ENCODE measurements around the gene RNF135. TPM values are rescaled to one million over a fixed set of nuclear protein-coding genes. Genes with fewer than 3 reads are reported as not detected.

The RNF135 gene
- total and polyA plus RNA-seq, 4 donors = 11.1 to 42.1 (median 23.0) TPM

- no peaks in the 10 kb centered on the region for H3K9me3 ChIP-seq (ENCODE audit: control insufficient read depth in 4 of 4, insufficient read depth in 3 of 4, low read length in 3 of 4)
- DNase-seq (no peak), ATAC-seq (ENCODE audit: insufficient read depth, low FRiP score) (no peak)
- H3K4me1 ChIP-seq (ENCODE audit: control insufficient read depth in 5 of 5, insufficient read depth in 5 of 5, low read length in 5 of 5) = peaks cover 0 to 4% (median 0%) of the 10 kb centered on the region in 5 donors
- no peak overlapping the region for H3K9ac ChIP-seq (ENCODE audit: insufficient read depth in 1 of 2, low read length in 2 of 2)
- no peak overlapping the region for H3K27ac ChIP-seq (ENCODE audit: low read depth in 1 of 2, low read length in 1 of 2)
- TF ChIP-seq, protein P1, sequence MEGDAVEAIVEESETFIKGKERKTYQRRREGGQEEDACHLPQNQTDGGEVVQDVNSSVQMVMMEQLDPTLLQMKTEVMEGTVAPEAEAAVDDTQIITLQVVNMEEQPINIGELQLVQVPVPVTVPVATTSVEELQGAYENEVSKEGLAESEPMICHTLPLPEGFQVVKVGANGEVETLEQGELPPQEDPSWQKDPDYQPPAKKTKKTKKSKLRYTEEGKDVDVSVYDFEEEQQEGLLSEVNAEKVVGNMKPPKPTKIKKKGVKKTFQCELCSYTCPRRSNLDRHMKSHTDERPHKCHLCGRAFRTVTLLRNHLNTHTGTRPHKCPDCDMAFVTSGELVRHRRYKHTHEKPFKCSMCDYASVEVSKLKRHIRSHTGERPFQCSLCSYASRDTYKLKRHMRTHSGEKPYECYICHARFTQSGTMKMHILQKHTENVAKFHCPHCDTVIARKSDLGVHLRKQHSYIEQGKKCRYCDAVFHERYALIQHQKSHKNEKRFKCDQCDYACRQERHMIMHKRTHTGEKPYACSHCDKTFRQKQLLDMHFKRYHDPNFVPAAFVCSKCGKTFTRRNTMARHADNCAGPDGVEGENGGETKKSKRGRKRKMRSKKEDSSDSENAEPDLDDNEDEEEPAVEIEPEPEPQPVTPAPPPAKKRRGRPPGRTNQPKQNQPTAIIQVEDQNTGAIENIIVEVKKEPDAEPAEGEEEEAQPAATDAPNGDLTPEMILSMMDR (IDR thresholded peaks at IDR 0.05; ENCODE audit: control extremely low read depth, extremely low read depth) = no peak
- H3K36me3 ChIP-seq (ENCODE audit: control insufficient read depth in 4 of 4, insufficient read depth in 4 of 4, low read length in 4 of 4) = peaks cover 0 to 5% (median 0%) of the 10 kb centered on the region in 4 donors
- no peaks in the 10 kb centered on the region for H3K27me3 ChIP-seq (ENCODE audit: control insufficient read depth in 3 of 3, insufficient read depth in 3 of 3, low read length in 2 of 3)
- H3K4me3 ChIP-seq = no peak overlapping the region
- WGBS, 2 donors = 88 to 90% methylated on average over 5 of the region's 5 CpGs
These were observed 23.0 kb upstream of the RNF135 start for GRCh38 chr17:30947796-30948195.

DNA sequence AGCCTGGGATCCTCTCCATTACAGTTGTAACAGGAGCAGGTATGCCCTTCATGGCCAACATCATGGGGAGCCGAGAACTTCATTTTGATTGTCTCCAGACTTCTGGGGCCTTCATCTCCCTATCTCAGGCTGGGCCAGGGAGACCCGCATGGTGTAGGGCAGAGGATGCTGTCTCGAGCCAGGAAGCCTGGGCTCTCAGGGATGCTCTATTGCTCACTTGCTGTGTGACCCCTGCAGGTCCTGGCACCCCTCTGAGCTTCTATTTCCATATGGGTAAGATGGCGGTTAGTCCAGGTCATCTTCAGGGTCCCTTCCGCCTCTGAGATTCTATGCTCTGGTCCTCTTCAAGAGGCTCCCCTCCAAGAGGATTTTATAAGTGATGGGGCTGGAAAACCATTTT lies 20.6 kb upstream of the RNF135 start:
- peaks cover 0 to 4% (median 0%) of the 10 kb centered on the region in 4 donors for H3K36me3 ChIP-seq (ENCODE audit: control insufficient read depth in 4 of 4, insufficient read depth in 4 of 4, low read length in 4 of 4)
- DNase-seq = no peak
- H3K9ac ChIP-seq (ENCODE audit: insufficient read depth in 1 of 2, low read length in 2 of 2) = no peak overlapping the region
- ATAC-seq (ENCODE audit: insufficient read depth, low FRiP score) = no peak
- TF ChIP-seq, protein P1 (IDR thresholded peaks at IDR 0.05; ENCODE audit: control extremely low read depth, extremely low read depth) = no peak
- H3K27ac ChIP-seq (ENCODE audit: low read depth in 1 of 2, low read length in 1 of 2) = no peak overlapping the region
- no peak overlapping the region for H3K4me3 ChIP-seq
- no peaks in the 10 kb centered on the region for H3K9me3 ChIP-seq (ENCODE audit: control insufficient read depth in 4 of 4, insufficient read depth in 3 of 4, low read length in 3 of 4)
- no peaks in the 10 kb centered on the region for H3K27me3 ChIP-seq (ENCODE audit: control insufficient read depth in 3 of 3, insufficient read depth in 3 of 3, low read length in 2 of 3)
- peaks cover 0 to 4% (median 0%) of the 10 kb centered on the region in 5 donors for H3K4me1 ChIP-seq (ENCODE audit: control insufficient read depth in 5 of 5, insufficient read depth in 5 of 5, low read length in 5 of 5)
- 93 to 97% methylated on average over 5 of the region's 5 CpGs for WGBS, 2 donors

GRCh38 chr17:30950669-30951399 lies 20.0 kb upstream of the RNF135 start:
- peaks cover 0 to 2% (median 0%) of the 10 kb centered on the region in 4 donors for H3K36me3 ChIP-seq (ENCODE audit: control insufficient read depth in 4 of 4, insufficient read depth in 4 of 4, low read length in 4 of 4)
- no peak overlapping the region for H3K4me3 ChIP-seq
- H3K27ac ChIP-seq (ENCODE audit: low read depth in 1 of 2, low read length in 1 of 2) = no peak overlapping the region
- peaks cover 0 to 4% (median 0%) of the 10 kb centered on the region in 5 donors for H3K4me1 ChIP-seq (ENCODE audit: control insufficient read depth in 5 of 5, insufficient read depth in 5 of 5, low read length in 5 of 5)
- H3K27me3 ChIP-seq (ENCODE audit: control insufficient read depth in 3 of 3, insufficient read depth in 3 of 3, low read length in 2 of 3) = no peaks in the 10 kb centered on the region
- DNase-seq = peak; percentile 60 to 91 (median 79)
- TF ChIP-seq, protein P1 (IDR thresholded peaks at IDR 0.05; ENCODE audit: control extremely low read depth, extremely low read depth) = no peak
- no peak overlapping the region for H3K9ac ChIP-seq (ENCODE audit: insufficient read depth in 1 of 2, low read length in 2 of 2)
- 57 to 59% methylated on average over 9 of the region's 9 CpGs for WGBS, 2 donors
- peak; percentile 53 for ATAC-seq (ENCODE audit: insufficient read depth, low FRiP score)
- H3K9me3 ChIP-seq (ENCODE audit: control insufficient read depth in 4 of 4, insufficient read depth in 3 of 4, low read length in 3 of 4) = no peaks in the 10 kb centered on the region

All from lung (tissue), 12 donors.